ENCODE measurements around the gene CDK3. TPM values are rescaled to one million over a fixed set of nuclear protein-coding genes. Genes with fewer than 3 reads are reported as not detected.

Gene CDK3
- total RNA-seq, 2 experiments from 2014 or later = 7.3 to 12.8 TPM

DNA sequence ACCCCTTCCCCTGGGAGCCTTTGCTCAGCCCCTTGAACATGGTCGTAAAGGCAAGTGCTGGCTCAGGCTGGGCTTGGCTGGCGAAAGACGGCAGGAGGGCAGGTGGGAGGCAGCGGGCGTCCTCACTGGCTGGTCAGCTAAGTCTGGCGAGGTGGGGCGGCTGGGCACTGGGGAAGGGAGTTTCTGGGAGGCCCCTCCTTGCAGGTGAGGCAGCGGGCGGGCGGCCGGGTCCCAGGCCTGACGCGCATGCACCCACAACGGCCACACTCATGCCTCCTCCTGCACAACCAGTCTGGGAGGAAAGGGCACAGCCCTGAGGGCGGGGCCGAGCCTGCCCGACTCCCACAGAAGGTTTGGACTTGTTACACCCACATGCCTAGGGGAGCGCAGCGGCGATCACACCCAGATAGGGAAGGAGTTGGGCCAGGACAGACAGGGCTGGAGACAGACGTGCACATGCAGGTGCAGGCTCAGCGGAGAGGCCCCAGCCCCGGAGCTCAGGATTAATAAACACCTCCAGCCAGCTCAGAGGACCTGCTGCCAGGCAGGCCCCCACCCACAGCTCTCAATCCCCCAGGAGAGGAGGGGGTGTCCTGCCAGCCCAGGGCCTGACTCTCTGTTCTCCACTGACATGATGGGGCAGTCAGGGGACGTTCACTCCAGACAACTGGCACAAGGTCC, 26.6 kb downstream of the CDK3 start, which contains the start of gene EVPL:
TSS of gene EVPL (minus strand) at position 148 of the 681 bp plus-strand sequence. CDS start at position 40, 108 bp downstream.
- Histone ChIP-seq H3K4me2 (ENCODE audit: low read length) (no peak within 1 kb of the TSS), H3K36me3 (ENCODE audit: insufficient read depth, low read length) (no peaks in the 10 kb centered on the region), H2AFZ (ENCODE audit: low read length) (no peak within 1 kb of the TSS), H3K9me3 (ENCODE audit: low read length) (no peaks in the 10 kb centered on the region), H3K4me1 (ENCODE audit: insufficient read depth, low read length, poor library complexity, severe bottlenecking) (peaks cover 20% of the 10 kb centered on the region), H3K9me2 (ENCODE audit: insufficient read depth, low read length) (no peaks in the 10 kb centered on the region), H3K79me2 (ENCODE audit: insufficient read depth, low read depth, low read length) (no peaks in the 10 kb centered on the region), H3K4me3 (ENCODE audit: low read depth, low read length, poor library complexity, severe bottlenecking) (no peak within 1 kb of the TSS), H4K20me1 (ENCODE audit: insufficient read depth, low read length) (no peaks in the 10 kb centered on the region), H3K27ac (ENCODE audit: low read depth, low read length, poor library complexity, severe bottlenecking) (no peak within 1 kb of the TSS)
- TF ChIP-seq, protein P1, sequence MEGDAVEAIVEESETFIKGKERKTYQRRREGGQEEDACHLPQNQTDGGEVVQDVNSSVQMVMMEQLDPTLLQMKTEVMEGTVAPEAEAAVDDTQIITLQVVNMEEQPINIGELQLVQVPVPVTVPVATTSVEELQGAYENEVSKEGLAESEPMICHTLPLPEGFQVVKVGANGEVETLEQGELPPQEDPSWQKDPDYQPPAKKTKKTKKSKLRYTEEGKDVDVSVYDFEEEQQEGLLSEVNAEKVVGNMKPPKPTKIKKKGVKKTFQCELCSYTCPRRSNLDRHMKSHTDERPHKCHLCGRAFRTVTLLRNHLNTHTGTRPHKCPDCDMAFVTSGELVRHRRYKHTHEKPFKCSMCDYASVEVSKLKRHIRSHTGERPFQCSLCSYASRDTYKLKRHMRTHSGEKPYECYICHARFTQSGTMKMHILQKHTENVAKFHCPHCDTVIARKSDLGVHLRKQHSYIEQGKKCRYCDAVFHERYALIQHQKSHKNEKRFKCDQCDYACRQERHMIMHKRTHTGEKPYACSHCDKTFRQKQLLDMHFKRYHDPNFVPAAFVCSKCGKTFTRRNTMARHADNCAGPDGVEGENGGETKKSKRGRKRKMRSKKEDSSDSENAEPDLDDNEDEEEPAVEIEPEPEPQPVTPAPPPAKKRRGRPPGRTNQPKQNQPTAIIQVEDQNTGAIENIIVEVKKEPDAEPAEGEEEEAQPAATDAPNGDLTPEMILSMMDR (conservative IDR thresholded peaks at IDR 0.05; ENCODE audit: low read length) = no peak
- TF ChIP-seq EZH2phosphoT487 (IDR thresholded peaks at IDR 0.05; ENCODE audit: borderline replicate concordance, low read depth, low read length) = no peak
- CTCF ChIA-PET (ENCODE audit: unreplicated experiment) = no interaction called here
- POLR2A ChIA-PET = interaction anchor here (0.6 kb wide), 1 partner anchor 283 kb away, joined by 3 read pairs; no protein-coding TSS in a partner anchor
- intact Hi-C loops (cut with micrococcal nuclease; ENCODE audit: unreplicated experiment) = no loop called here
- no peak for DNase-seq (ENCODE audit: low spot score)
- no TSS peak for BruUV-seq (replicated peaks)

DNA sequence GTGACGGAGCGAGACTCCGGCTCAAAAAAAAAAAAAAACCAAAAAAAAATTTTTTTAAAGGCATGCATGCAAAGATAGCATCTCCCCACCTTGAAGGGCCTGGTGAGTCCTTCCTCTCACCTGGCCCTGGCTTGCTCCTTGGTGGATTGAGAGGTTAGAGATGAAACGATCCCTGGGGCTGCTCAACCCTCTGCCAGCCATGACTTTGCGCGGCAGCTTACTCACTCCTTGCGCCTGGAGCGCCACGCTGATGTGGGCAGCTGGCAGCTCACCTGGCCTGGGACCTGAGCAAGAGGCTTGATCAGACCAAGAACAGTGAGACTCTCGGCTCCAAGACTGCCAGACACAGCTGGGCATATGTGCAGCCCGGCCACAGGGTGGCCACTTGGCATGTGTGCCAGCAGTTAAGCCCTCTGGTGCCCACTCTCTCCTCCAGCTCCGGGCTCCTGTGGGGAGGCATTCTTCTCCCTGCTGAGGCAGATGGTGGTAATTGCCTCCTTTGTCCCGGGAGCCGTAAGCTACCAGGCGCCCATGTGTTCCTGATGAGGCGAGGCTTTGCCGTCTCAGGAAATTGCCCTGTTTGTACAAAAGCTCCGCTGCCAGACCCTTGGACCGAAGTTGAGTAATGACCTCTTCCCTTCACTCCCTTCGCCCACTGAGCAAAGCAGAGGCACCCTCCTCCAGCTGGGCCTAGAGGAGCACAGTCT, 31.6 kb downstream of the CDK3 start:
- H3K9me3 ChIP-seq (ENCODE audit: low read length) = no peaks in the 10 kb centered on the region
- no TSS peak for BruUV-seq (replicated peaks)
- H3K79me2 ChIP-seq (ENCODE audit: insufficient read depth, low read depth, low read length) = no peaks in the 10 kb centered on the region
- no peaks in the 10 kb centered on the region for H3K9me2 ChIP-seq (ENCODE audit: insufficient read depth, low read length)
- TF ChIP-seq EZH2phosphoT487 (IDR thresholded peaks at IDR 0.05; ENCODE audit: borderline replicate concordance, low read depth, low read length) = no peak
- TF ChIP-seq, protein P1 (conservative IDR thresholded peaks at IDR 0.05; ENCODE audit: low read length) = 0 out of 2 replicates have a peak, but pooled peaks have one; percentile 18
- H2AFZ ChIP-seq (ENCODE audit: low read length) = no peak overlapping the region
- ChIA-PET CTCF (ENCODE audit: unreplicated experiment) (interaction anchor here (0.6 to 1.5 kb wide), 2 partner anchors 12 to 18 kb away, joined by 4 to 5 read pairs; no protein-coding TSS in a partner anchor), POLR2A (interaction anchor here (0.7 to 1.9 kb wide), 2 partner anchors 15 to 262 kb away, joined by 3 to 9 read pairs; no protein-coding TSS in a partner anchor)
- no peak overlapping the region for H3K27ac ChIP-seq (ENCODE audit: low read depth, low read length, poor library complexity, severe bottlenecking)
- H3K4me3 ChIP-seq (ENCODE audit: low read depth, low read length, poor library complexity, severe bottlenecking) = no peak overlapping the region
- intact Hi-C loops (cut with micrococcal nuclease; ENCODE audit: unreplicated experiment) = no loop called here
- no peak overlapping the region for H3K4me2 ChIP-seq (ENCODE audit: low read length)
- H4K20me1 ChIP-seq (ENCODE audit: insufficient read depth, low read length) = no peaks in the 10 kb centered on the region
- peaks cover 20% of the 10 kb centered on the region for H3K4me1 ChIP-seq (ENCODE audit: insufficient read depth, low read length, poor library complexity, severe bottlenecking)
- H3K36me3 ChIP-seq (ENCODE audit: insufficient read depth, low read length) = 0 out of 2 replicates have a peak, but pooled peaks cover 3% of the 10 kb centered on the region
- no peak for DNase-seq (ENCODE audit: low spot score)
